Spleen (tissue), 11 donors: ENCODE results near the gene PPP6R3. TPM values are rescaled to one million over a fixed set of nuclear protein-coding genes. Genes with fewer than 3 reads are reported as not detected.
"Not testable (repeated sequence)": the region's sequence is repeated elsewhere in the genome, so short reads cannot be mapped to it uniquely, and the experiment has no call there.

Experiments
- DNase-seq: peaks from one replicate; pipeline ENCODE4 v3.0.0-alpha.2; 2020
- H3K27ac ChIP-seq, 8 donors: fragments of 200-600 bp; sonication (generic) in 7 of 8; 1 replicate in 4 of 8; 2 replicates in 4 of 8; pipeline versions ENCODE4 v1.5.0 to v1.8.0; 2016 to 2021; ENCODE audit warnings: inconsistent platforms in 4 of 8, mild to moderate bottlenecking in 4 of 8, moderate library complexity in 1 of 8
- H3K27me3 ChIP-seq, 7 donors: fragments of 200-600 bp; sonication (generic) in 6 of 7; replicated peaks in 1 of 7; 1 replicate in 4 of 7; 2 replicates in 3 of 7; pipeline versions ENCODE4 v1.5.0 to v1.8.0; 2016 to 2021; ENCODE audit warnings: inconsistent platforms in 3 of 7, mild to moderate bottlenecking in 1 of 7
- H3K36me3 ChIP-seq, 6 donors: fragments of 200-600 bp; sonication (generic) in 5 of 6; 1 replicate in 4 of 6; 2 replicates in 2 of 6; pipeline versions ENCODE4 v1.5.0 to v1.8.0; 2016 to 2021; ENCODE audit warnings: inconsistent platforms in 2 of 6
- H3K4me1 ChIP-seq, 6 donors: fragments of 200-600 bp; sonication (generic) in 5 of 6; 1 replicate in 3 of 6; 2 replicates in 3 of 6; pipeline versions ENCODE4 v1.5.0 to v1.8.0; 2016 to 2021; ENCODE audit warnings: inconsistent platforms in 3 of 6
- H3K4me3 ChIP-seq, 8 donors: fragments of 200-600 bp; sonication (generic) in 7 of 8; 1 replicate in 4 of 8; 2 replicates in 4 of 8; pipeline versions ENCODE4 v1.5.0 to v1.8.0; 2016 to 2021; ENCODE audit warnings: inconsistent platforms in 4 of 8, mild to moderate bottlenecking in 4 of 8, moderate library complexity in 2 of 8
- H3K9me3 ChIP-seq, 8 donors: fragments of 200-600 bp; sonication (generic) in 7 of 8; 1 replicate in 4 of 8; 2 replicates in 4 of 8; pipeline versions ENCODE4 v1.5.0 to v1.8.0; 2016 to 2021; ENCODE audit warnings: inconsistent platforms in 4 of 8
- POLR2A ChIP-seq, 3 donors: fragments of 450-650 bp; IDR thresholded peaks; one replicate each; pipeline ENCODE4 v1.5.1; 2017; ENCODE audit warnings: antibody characterized with exemption in 3 of 3, mild to moderate bottlenecking in 1 of 3
- POLR2AphosphoS5 ChIP-seq, 3 donors: sonication (generic); formaldehyde crosslinking; IDR thresholded peaks; one replicate each; pipeline ENCODE4 v1.5.1; 2017; ENCODE audit warnings: antibody characterized with exemption in 3 of 3
- WGBS, 5 donors: extraction: QIAGEN DNeasy Blood & Tissue Kit in 3 of 5; methylation state at CpG; one replicate each; pipeline versions ENCODE4 v1.1.5 to v1.1.7; 2013 to 2018; 5-methylcytosine and 5-hydroxymethylcytosine counted together
- intact Hi-C: fragments of 100-400 bp; cut with DNase I; formaldehyde crosslinking; loops from one replicate; pipeline ENCODE4 v1.15.0; 2023; ENCODE audit warnings: low total_unique reads
- polyA plus RNA-seq, 3 donors: library from polyadenylated mRNA; stranded (reverse); fragments of 200-250 nt; gene quantifications; one replicate each; pipeline ENCODE4 v1.2.1, GENCODE V29; 2013
- total RNA-seq, 7 donors: library from RNA; depleted of rRNA in 3 of 7; stranded (reverse); fragments of >200 nt in 3 of 7; fragmentation: NEBNext Ultra II Directional in 4 of 7; extraction: Animal tissue kit (Norgen Biotek cat#: 25700) in 4 of 7; gene quantifications; one replicate each; pipeline versions ENCODE4 v1.1.0 to v1.2.1, GENCODE V29; 2016 to 2021
- TF ChIP-seq, protein P1 (sequence below), 11 experiments: fragments of 200-600 bp in 7 of 11; fragments of 450-650 bp in 4 of 11; sonication (generic) in 4 of 11; IDR thresholded peaks in 8 of 11; conservative IDR thresholded peaks in 3 of 11; 1 replicate in 7 of 11; 2 replicates in 4 of 11; pipeline versions ENCODE4 v1.4.0 to v1.8.0; 2016 to 2021; ENCODE audit warnings: antibody characterized with exemption in 11 of 11, inconsistent platforms in 4 of 11, mild to moderate bottlenecking in 1 of 11
- donor health status: healthy with polysubstance abuse.
- donor health status: DM: no; HTN: no; CAD: no; lungs with moderate emphysema.
- donor health status: DM: no; HTN: no; CAD: no.
- donor health status: Bipolar disorder and iron deficiency.
- donor health status: healthy.
- donor health status: DM: no; HTN: no; CAD: no.
- donor health status: DM: yes; HTN: yes; CAD: no.

PPP6R3 gene
- total and polyA plus RNA-seq, 10 donors = 23.9 to 178 (median 122) TPM

- H3K27me3 ChIP-seq = no peaks in the 10 kb centered on the region
- intact Hi-C loops = no loop called here
- 75 to 94% (median 76%) methylated on average over 7 to 8 of the region's 8 CpGs for WGBS, 5 donors
- H3K9me3 ChIP-seq = no peaks in the 10 kb centered on the region
- H3K4me1 ChIP-seq = peaks cover 4 to 20% (median 16%) of the 10 kb centered on the region in 6 donors
- DNase-seq = no peak
- H3K36me3 ChIP-seq = no peaks in the 10 kb centered on the region
- H3K27ac ChIP-seq = no peak overlapping the region
- H3K4me3 ChIP-seq = no peak overlapping the region
- TF ChIP-seq, protein P1, sequence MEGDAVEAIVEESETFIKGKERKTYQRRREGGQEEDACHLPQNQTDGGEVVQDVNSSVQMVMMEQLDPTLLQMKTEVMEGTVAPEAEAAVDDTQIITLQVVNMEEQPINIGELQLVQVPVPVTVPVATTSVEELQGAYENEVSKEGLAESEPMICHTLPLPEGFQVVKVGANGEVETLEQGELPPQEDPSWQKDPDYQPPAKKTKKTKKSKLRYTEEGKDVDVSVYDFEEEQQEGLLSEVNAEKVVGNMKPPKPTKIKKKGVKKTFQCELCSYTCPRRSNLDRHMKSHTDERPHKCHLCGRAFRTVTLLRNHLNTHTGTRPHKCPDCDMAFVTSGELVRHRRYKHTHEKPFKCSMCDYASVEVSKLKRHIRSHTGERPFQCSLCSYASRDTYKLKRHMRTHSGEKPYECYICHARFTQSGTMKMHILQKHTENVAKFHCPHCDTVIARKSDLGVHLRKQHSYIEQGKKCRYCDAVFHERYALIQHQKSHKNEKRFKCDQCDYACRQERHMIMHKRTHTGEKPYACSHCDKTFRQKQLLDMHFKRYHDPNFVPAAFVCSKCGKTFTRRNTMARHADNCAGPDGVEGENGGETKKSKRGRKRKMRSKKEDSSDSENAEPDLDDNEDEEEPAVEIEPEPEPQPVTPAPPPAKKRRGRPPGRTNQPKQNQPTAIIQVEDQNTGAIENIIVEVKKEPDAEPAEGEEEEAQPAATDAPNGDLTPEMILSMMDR (IDR thresholded peaks at IDR 0.05 in 8 of 11, conservative IDR thresholded peaks at IDR 0.05 in 3 of 11) = no peak
- no peak for TF ChIP-seq POLR2A (IDR thresholded peaks at IDR 0.05)
- TF ChIP-seq POLR2AphosphoS5 (IDR thresholded peaks at IDR 0.05) = no peak
Measured at GRCh38 chr11:68457216-68457897, 3.2 kb upstream of the PPP6R3 start.

DNA sequence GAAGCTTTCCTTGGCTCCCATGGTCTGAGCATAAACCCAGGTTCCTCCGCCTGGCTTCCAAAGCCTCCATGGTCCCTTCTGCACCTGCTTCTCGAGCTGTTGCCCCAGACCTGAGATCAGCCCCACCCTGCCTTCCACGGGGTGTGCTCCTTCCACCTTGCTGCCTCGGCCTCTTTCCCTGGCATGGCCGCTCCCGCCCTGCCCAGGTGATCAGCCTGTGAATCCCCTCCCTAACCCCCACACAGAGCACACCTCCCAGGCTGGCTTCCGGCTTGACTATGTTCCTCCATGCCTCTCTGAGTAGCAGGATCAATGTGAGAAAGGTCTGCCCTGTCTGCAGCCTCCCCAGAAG is 2.7 kb upstream of the PPP6R3 start:
- Histone ChIP-seq H3K4me1 (peaks cover 9 to 25% (median 21%) of the 10 kb centered on the region in 6 donors), H3K36me3 (no peaks in the 10 kb centered on the region), H3K9me3 (no peaks in the 10 kb centered on the region), H3K27ac (no peak overlapping the region), H3K4me3 (no peak overlapping the region), H3K27me3 (no peaks in the 10 kb centered on the region)
- intact Hi-C loops = no loop called here
- TF ChIP-seq, protein P1 (IDR thresholded peaks at IDR 0.05 in 8 of 11, conservative IDR thresholded peaks at IDR 0.05 in 3 of 11) = no peak
- no peak for TF ChIP-seq POLR2AphosphoS5 (IDR thresholded peaks at IDR 0.05)
- TF ChIP-seq POLR2A (IDR thresholded peaks at IDR 0.05) = no peak
- 86 to 93% (median 89%) methylated on average over 7 of the region's 7 CpGs for WGBS, 5 donors
- DNase-seq = peak; percentile 78

GRCh38 chr11:68458340-68458739 is 2.2 kb upstream of the PPP6R3 start:
- H3K36me3 ChIP-seq, H3K4me3 ChIP-seq, H3K27ac ChIP-seq, H3K27me3 ChIP-seq, H3K9me3 ChIP-seq, intact Hi-C loops: not testable (repeated sequence)
- peaks cover 13 to 30% (median 26%) of the 10 kb centered on the region in 6 donors for H3K4me1 ChIP-seq
- WGBS, 5 donors = 85 to 95% (median 93%) methylated on average over 6 of the region's 6 CpGs
- DNase-seq = peak; percentile 32

DNA sequence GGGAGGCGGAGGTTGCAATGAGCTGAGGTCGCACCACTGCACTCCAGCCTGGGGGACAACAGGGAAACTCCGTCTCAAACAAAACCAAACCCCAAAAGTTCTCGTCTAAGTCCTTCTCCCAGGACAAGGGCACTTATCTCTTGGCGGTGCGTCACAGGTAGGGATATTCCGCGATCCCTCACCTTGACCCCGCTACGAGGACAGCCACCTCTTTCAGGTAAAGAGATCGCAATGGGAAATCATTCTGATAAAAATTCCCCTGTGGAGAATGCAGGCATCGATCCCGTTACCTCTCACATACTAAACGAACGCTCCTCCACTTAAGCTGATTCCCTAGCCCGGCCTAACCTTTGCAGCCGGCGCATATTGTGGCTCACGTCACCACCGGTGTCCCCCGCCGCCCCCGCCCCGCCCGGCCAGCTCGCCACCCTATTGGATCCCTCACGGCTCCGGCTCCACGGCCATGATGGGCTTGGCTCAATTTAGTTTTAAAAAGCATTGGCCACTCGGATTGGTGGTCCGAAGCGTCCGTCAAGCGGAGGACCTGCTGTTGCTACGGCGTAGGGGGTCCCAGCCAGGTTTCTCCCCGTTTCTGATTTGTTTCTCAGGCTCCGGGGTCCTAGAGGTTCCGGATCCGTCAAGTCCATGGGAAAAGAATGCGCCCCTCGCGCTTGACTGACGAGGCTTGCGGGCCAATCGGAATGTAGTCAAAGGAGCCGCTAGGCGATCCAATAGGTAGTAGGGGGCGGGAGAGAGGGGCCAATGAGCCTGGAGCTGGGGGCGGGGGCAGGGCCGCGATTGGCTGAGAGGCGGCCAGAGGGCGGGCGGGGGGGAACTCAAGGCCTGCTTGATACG is 439 bp upstream of the PPP6R3 start:
- Histone ChIP-seq H3K27ac (peak overlapping the region; percentile 94 to 99 (median 98)), H3K4me3 (peak overlapping the region; percentile 72 to 97 (median 87)), H3K4me1 (peaks cover 29 to 47% (median 43%) of the 10 kb centered on the region in 6 donors), H3K36me3 (no peaks in the 10 kb centered on the region), H3K27me3 (no peaks in the 10 kb centered on the region), H3K9me3 (no peaks in the 10 kb centered on the region)
- intact Hi-C loops = no loop called here
- TF ChIP-seq, protein P1 (IDR thresholded peaks at IDR 0.05 in 8 of 11, conservative IDR thresholded peaks at IDR 0.05 in 3 of 11) = peak in 1 of 11 experiments; percentile 16
- peak in 2 of 3 donors; percentile 49 to 65 for TF ChIP-seq POLR2AphosphoS5 (IDR thresholded peaks at IDR 0.05)
- TF ChIP-seq POLR2A (IDR thresholded peaks at IDR 0.05) = no peak
- 4 to 6% (median 5%) methylated on average over 47 to 56 of the region's 56 CpGs for whole genome bisulfite sequencing, 5 donors
- DNase-seq = peak; percentile 97
